ENCODE data around the gene NEUROD2. TPM values are rescaled to one million over a fixed set of nuclear protein-coding genes. Genes with fewer than 3 reads are reported as not detected.

Gene NEUROD2
- total and polyA plus RNA-seq, 2 of the 8 experiments (the other 6 are each of a cell fraction or from before 2014, with no cell fraction given): not detected

DNA sequence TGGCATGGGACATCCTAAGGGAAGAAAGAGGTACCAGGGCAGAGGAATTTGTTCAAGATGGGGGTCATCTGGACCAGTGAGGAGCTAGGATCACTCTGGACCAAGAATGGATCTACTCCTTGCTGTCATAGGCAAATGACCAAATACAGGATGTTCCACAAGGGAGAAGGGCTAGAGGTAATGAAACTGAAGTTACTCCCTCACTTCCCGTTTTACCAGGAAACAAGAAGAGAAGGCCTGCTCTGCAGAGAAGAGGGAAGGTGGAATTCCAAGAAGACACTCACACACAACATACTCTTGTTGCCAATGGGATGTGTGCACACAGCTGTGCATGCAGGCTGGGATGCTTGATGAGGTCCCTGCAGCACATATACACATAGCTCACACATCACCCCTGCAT lies 38.6 kb downstream of the NEUROD2 start:
- no peaks in the 10 kb centered on the region for H3K79me2 ChIP-seq (ENCODE audit: control insufficient read depth in 1 of 2, insufficient read depth in 2 of 2, low read length in 2 of 2)
- no peak overlapping the region for H3K4ac ChIP-seq (replicated peaks; ENCODE audit: insufficient read length, low read depth, low read length)
- no peak overlapping the region for H2BK20ac ChIP-seq (ENCODE audit: low read length)
- H3K4me1 ChIP-seq (replicated peaks in 1 of 4; ENCODE audit: control insufficient read depth in 3 of 4, insufficient read depth in 4 of 4, low read length in 3 of 4): peaks cover under 1 to 3% (median 2%) of the 10 kb centered on the region in 4 experiments; a peak in 5 of 7 replicates
- no peak overlapping the region for H3K14ac ChIP-seq (ENCODE audit: insufficient read length)
- no peaks in the 10 kb centered on the region; a peak in 1 of 8 replicates for H3K36me3 ChIP-seq (ENCODE audit: control insufficient read depth in 2 of 4, insufficient read depth in 4 of 4, low read length in 3 of 4)
- H3K9me3 ChIP-seq (ENCODE audit: insufficient read depth in 2 of 2, low read depth in 1 of 2, low read length in 1 of 2): no peaks in the 10 kb centered on the region
- no peak overlapping the region for H3K4me2 ChIP-seq (ENCODE audit: insufficient read depth in 1 of 2, low read depth in 2 of 2, low read length in 2 of 2)
- H4K20me1 ChIP-seq (replicated peaks in 1 of 2; ENCODE audit: control insufficient read depth in 1 of 2, insufficient read depth in 2 of 2, low read length in 2 of 2): no peaks in the 10 kb centered on the region
- no peak overlapping the region for H3K18ac ChIP-seq (ENCODE audit: extremely low read depth, low read length)
- H4K5ac ChIP-seq (ENCODE audit: insufficient read length, low read depth, low read length): no peak overlapping the region
- no peak overlapping the region for H4K8ac ChIP-seq (ENCODE audit: extremely low read depth, insufficient read depth, low read length)
- H3K79me1 ChIP-seq (ENCODE audit: low read depth, low read length): no peaks in the 10 kb centered on the region
- H3K27ac ChIP-seq (ENCODE audit: low read depth, low read length): no peak overlapping the region
- no peak overlapping the region for H2BK120ac ChIP-seq (replicated peaks; ENCODE audit: low read depth, low read length)
- no peak overlapping the region for H2BK5ac ChIP-seq (ENCODE audit: low read depth, low read length)
- no peak overlapping the region for H2AFZ ChIP-seq (ENCODE audit: low read length)
- POLR2A ChIA-PET (ENCODE audit: partially characterized antibody): interaction anchor here (1.0 kb wide), 1 partner anchor 17 kb away, joined by 3 read pairs; no protein-coding TSS in a partner anchor
- H3K9ac ChIP-seq (replicated peaks in 1 of 4; ENCODE audit: extremely low read depth in 1 of 4, low read depth in 3 of 4, low read length in 3 of 4): no peak overlapping the region
- FAIRE-seq: no peak
- no peak overlapping the region for H4K91ac ChIP-seq (replicated peaks; ENCODE audit: insufficient read length, low read length)
- H2BK15ac ChIP-seq (ENCODE audit: low read length): no peak overlapping the region
- H2AK5ac ChIP-seq (ENCODE audit: low read depth, low read length): no peak overlapping the region
- no peak for DNase-seq (ENCODE audit: low read depth in 1 of 2, low spot score in 2 of 2)
- CTCF ChIA-PET (ENCODE audit: partially characterized antibody): interaction anchor here (1.1 to 15.9 kb wide), 5 partner anchors 12 to 65 kb away, joined by 3 to 216 read pairs (median 5); no protein-coding TSS in a partner anchor
- no peak overlapping the region for H3K4me3 ChIP-seq (ENCODE audit: extremely low read depth in 1 of 4, insufficient read depth in 2 of 4, low read depth in 3 of 4, low read length in 4 of 4)
- no peak overlapping the region for H2BK12ac ChIP-seq (ENCODE audit: low read depth, low read length)
- H3K27me3 ChIP-seq (replicated peaks in 1 of 4; ENCODE audit: control insufficient read depth in 3 of 4, extremely low read depth in 1 of 4, insufficient read depth in 3 of 4, low read length in 3 of 4): peaks cover 0 to 2% (median 0%) of the 10 kb centered on the region in 4 experiments; a peak in 2 of 7 replicates
- 93% methylated on average over 1 of the region's 1 CpG; no CpG with 5 or more reads in 1 of the 2 experiments for whole genome bisulfite sequencing, 2 experiments (ENCODE audit: extremely low coverage in 1 of 2, insufficient coverage in 1 of 2, insufficient read length in 1 of 2, insufficient replicate concordance in 2 of 2, low coverage in 1 of 2, low lambda C conversion rate in 2 of 2, missing lambda C conversion rate in 1 of 2)
- peaks cover 2% of the 10 kb centered on the region; the same call in 1 of the 2 replicates for H3K23me2 ChIP-seq (ENCODE audit: low read depth, low read length)
- no peak overlapping the region for H3K23ac ChIP-seq (ENCODE audit: insufficient read length)
- no peak overlapping the region for H3K56ac ChIP-seq (replicated peaks; ENCODE audit: insufficient read length, low read depth, low read length)
- TF ChIP-seq YY1 (IDR thresholded peaks at IDR 0.05; ENCODE audit: low read depth, low read length): no peak
